CD4-positive, alpha-beta T cell treated with Interferon alpha-2 for 1 hour (primary cell): ENCODE data around the gene KLK14.

Source experiments
- DNase-seq, 2 donors: peaks; one replicate each; pipeline ENCODE4 v3.0.0-alpha.2; 2020 to 2022

Gene KLK14

DNA sequence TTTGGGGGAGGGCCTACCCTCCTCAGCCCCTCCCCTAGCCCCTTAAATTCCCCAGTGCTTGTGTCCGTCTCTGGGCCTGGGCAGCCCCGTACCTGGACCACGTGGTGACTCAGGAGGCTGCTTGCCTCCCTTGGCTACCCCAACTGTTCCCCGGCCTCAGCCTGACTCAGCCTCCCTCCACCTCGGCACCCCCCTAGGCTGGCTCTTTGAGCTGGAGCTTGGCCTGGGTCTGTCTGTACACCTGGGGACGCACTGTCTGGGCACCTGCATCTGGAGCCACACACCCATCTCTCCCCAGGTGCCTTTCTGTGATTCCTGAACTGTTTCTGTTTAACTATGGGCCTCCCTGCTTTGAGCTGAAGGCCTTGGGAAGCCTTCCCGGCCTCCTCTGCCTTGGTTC lies 1.8 kb upstream of the KLK14 start:
- DNase-seq, result no peak

DNA sequence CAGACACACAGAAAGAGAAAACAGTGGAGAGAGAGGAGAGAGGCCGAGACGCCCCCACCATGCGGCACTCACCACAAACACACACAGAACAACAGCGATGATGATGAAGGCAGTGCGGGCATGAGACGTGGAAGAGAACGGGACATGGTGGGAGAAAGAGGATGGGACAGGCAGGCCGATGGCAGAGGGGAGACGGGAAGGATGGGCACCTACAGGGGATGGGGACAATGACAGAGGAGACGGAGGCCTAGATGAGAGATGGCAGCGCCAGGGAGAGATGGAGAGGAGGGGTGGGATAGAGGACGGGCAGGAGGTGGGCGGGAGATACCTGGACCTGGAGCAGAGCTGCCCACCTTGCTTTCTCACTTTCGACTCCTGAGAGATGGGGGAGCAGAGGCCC lies 1.1 kb upstream of the KLK14 start:
- DNase-seq, result no peak

DNA sequence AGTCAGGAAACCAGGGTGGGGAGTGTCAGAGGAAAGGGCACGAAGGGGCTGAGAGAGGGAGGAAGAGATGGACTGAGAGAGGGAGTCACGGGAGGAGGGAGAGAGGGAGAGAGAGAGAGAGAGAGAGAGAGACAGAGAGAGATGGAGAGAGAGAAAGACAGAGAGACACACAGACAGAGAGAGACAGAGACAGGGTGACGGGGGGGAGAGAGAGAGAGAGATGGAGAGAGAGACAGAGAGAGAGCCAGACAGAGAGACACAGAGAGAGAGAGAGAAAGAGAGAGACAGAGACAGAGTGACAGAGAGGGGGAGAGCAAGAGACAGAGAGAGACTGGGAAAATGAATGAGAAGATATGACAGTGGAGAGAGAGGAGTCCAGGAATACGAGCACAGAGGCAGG lies 494 bp upstream of the KLK14 start:
- no peak for DNase-seq

DNA sequence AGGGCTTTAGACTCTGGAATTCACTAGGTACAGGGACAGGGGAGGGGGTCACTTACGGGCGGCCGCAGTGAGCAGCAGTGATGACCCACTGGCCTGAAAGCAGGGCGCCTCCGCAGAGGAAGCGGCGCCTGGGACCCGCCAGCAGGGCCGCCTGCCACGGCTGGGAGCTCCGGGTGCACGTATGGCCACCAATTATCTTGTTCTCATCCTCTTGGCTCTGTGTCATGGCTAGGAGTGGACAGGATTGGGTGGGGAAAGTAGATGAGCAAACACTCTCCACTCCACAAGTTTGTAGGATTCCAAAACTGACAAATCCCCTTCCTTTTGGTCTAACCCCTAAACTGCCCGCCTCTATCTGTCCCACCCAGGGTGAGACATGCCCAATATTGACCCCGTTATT lies 1.2 kb downstream of the KLK14 start:
- DNase-seq, result no peak

DNA sequence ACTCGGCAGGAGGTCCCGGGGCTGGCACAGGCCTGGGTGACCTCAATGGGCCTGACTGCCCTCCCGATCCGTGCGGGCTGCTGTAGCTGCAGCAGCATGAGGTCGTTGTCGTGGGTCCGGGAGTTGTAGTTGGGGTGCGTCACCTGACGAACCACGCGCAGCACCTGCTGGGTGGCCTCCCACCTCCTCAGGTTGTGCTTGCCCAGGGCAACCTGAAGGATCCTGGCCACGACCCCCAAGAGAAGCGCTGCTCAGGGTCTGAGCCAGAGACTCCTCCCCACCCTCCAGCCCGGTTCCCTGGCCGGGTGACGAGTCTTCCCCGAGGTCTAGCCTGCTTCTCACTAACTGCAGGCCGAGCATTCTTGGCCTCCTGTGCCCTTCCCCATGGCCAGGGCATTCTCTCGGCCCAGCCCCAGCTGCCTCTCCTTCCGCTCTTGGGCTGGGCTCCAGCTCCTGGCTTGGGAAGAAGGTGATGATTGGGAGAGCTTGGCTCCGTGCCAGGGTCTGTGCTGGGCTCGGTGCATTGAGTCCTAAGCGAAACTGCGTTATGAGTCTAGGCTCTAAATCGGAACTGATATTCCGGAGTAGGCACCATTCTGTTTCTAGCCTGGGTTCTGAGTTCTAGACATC lies 3.1 kb downstream of the KLK14 start:
- DNase-seq, result no peak

DNA sequence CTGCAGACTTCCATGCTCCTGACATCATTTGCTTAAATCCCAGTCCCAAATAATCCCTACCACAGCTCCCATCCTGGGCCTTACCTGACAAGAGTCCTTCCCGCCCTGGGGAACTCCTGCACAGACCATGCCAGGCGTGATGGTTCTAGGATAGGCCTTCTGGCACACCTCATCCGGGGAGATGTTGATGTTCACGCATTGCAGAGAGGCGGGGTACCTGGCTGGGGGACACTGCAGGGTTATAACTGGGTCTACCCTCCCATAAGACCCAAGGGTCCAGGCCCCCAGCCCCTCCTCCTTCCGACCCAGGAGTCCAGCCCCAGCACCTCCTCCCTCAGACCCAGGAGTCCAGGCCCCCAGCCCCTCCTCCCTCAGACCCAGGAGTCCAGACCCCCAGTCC lies 4.0 kb downstream of the KLK14 start:
- DNase-seq, result no peak

DNA sequence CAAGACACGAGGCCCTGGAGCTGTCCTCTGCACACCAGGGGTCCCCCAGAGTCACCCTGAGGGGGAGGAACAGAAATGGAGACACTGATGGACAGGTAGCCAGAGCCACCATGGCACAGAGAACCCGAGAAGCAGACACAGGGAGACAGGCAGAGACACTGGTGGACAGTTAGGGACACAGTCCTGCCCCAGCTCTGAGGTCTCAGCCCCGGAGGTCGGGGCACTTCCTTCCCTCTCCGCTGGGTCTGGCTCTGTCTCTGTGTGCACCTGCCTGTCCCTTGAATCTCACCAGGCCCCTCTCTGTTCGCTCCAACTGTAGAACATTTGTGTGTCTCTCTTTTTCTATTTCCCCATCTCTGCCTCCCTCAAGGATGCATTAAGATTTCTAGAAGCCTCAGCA lies 4.6 kb downstream of the KLK14 start:
- no peak for DNase-seq

DNA sequence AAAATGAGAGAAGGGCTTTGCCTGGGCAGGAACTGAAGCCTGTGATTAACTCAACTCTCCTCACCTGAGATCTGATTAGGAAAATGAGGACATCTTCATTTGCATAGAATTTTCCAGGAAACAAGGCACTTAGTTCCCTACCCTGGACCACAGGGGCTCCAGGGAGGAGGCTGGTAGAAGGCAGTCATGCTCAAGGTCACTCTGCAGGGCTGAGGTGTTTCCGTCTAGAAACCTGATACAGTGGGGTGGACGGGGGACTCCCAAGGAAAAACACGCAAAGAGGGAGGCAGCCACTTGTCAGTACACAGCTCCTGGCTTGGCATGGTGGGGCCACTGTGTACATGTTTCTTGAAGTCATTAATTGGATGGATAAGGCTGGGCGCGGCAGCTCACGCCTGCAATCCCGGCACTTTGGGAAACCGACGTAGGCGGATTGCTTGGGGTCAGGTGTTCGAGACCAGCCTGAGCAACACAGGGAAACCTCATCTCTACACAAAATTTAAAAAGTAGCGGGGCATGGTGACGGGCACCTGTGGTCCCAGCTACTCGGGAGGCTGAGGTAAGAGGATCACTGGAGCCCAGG lies 6.0 kb downstream of the KLK14 start:
- no peak for DNase-seq

DNA sequence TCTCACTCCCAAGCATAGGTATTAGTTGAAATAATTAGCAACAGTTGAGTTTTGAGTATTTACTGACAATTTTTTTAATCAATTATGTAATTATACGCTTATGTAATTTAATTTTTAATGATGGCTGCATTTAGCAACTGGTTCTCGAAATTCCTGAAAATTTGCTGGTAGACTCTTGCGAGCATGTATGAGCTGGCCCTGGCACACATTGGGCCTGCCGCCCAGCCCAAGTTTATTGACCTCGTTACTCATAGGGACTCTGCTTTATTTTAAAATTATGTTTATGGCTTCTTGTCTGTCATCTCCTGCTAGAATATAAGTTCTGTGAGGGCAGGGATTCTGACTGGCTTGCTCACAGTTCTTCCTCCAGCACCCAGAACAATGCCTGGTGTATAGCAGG lies 6.7 kb downstream of the KLK14 start:
- no peak for DNase-seq

DNA sequence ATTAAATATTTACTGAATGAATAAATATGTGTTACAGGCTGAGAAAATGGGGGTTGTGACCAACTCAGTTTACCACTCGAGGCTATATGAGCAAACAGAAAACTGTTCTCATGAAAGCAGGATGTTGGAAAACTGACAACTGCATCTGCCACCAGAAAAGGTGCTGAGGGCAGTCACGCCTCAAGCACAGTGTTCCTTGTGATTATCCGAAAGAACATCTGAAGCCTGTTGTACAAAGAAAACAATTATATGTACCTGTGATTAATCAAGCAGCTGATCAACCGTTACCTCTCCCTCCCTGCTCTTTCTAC lies 11.6 kb downstream of the KLK14 start:
- no peak for DNase-seq

DNA sequence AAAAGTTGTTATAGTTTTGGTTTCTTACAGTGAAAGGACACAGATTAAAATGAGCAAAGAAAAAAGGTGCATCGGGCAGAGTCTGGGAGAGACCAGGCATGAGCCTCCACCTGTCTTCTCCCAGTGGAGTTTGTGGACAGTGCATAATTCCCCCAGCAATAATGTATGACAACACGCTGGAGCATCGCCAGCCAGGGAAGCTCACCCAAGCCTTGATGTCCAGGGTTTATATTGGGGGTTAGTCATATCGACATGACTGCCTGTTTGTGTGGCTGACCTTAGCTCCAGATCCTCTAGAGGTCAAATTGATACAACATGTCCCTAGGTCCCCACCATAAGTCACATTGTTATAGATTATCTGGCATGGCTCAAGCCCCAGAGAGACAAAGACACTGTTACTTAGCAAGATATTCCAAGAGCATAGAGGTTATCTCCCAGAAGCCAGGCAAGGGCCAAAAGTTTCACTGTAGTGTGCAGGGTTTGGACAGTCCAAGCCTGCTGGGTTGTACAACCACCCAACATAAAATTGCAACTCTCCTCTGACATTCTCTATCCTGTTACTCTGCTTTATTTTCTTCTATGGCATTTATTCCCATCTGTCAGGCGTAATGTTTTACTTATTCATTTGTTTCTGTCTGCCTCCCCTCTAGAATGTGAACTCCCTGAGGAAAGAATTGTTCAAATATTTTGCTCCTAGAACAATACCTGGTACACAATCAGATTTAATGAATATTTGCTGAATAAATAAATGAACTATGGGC lies 12.2 kb downstream of the KLK14 start:
- DNase-seq, result no peak

DNA sequence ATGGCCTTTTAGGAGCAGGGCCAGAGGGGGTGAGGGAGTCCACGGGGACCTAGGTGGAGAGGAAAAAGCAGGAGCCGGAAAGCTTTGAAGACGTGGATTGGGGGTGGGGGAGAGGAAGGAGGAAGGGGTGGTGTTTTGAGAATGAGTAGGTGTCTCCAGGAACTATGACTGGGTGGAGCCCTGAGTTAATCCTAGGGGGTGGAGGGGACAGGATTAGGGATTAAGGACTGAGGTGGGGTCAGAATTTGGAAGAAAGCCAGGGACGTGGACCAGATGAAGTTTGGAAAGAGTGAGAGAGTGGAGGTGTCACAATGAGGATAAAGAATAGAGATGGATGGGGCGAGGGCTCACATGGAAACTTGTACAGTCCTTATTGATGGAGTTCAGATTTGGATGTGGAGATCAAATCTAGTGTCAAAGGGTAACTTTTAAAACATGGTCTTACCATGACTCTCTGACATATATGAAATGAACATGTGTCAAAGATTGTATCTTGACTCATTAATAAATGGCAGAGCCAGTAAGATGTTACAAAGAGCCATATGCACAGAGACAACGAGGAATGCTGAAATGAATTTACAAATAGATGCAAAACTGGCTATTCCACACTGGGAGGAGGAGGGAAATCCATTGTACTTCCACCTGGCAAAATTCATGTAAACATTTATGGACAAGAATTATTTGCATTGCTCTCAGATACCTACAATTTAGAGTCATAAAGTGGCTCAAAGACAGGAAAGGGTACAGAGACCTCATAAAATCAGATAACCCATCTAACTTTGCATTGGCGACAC lies 16.1 kb downstream of the KLK14 start:
- no peak for DNase-seq

DNA sequence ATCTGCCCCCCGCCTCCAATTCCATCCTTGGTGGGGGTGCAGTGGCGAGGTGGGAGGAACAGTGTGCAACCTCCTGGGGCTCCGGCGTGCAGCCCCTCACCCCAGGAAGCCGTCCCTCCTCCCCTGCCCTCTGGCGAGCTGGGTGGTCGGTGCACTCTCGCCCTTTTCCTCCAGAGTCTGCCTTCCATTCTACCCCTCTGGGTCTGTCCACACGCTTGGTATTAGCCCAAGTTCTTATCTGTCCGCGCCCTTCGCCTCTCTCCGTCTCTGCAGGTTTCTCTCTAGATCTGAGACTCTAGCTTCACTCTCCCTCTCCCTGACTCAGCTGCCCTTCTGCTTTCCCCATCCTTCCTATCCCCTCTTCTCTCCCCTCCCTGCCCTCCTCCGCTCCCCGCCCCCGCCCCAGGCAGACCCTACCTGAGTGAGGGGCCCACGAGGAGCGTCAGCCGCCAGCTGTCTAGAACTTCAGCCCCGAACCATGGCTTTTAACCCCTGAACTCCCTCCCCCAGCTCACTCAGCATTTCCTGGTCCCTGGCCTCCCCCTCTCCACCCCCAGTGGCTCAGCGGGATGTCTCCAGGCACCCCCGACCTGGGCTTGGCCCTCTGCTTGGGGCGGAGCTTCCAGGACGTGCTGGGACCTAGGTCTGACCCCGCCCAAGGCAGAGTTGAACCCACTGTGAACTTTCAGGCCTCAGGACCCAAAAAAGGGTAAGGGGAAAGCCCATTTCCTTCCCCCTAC lies 17.3 kb downstream of the KLK14 start:
- no peak for DNase-seq

DNA sequence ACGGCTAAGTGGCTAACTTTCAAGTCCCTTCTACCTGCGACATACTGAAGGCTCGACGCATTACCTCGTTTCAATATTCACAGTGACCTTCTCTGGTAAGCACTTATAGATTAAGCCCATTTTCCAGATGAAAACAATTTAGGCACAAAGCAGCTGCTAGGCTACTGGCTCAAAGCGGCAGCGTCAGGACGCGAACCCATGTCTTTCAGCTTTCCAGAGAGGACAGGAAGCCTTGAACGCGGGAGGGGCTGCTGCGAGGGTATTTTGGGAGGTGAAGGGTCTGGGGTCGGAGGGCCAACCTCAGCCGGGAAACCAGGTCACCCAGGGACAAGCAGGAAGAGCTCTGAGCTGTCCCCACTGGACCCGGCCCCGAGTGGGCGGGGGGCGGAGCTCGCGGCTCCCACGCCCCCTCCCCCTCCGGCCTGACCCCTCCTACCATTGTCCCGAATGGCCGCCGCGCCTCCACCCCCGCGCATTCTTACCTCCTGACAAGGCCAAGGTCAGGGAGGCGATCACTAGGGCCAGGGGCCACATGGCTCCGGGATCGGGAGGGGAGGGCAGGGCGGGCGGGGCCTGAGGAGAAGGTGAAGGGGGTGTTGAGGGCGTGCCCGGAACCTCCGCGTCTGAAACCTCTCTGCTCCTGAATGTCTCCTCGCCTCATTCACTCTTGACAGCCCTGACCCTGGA lies 18.0 kb downstream of the KLK14 start, which contains the start of gene KLK13:
KLK13 (minus strand) TSS at position 559 of the 687 bp plus-strand sequence; CDS start at position 534, 25 bp downstream.
- DNase-seq, result no peak

DNA sequence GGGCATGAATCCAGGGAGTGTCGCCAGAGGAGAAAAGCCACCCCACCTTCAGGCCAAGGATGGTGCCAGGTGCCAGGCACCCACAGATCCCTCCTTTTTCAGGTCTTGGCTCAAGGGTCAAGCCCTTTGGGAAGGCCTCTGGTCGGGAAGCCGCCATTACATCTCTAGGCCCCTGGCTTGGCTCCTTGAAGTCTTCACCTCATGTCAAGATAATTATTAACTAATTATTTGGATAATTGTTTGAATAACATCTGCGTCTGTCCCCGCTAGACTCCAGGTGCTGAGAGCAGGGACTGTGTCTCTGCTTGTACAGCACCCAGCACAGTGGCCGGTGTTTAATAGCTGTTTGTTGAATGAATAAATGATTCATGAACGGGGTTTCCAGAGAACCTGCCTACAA lies 19.0 kb downstream of the KLK14 start:
- DNase-seq, result no peak

DNA sequence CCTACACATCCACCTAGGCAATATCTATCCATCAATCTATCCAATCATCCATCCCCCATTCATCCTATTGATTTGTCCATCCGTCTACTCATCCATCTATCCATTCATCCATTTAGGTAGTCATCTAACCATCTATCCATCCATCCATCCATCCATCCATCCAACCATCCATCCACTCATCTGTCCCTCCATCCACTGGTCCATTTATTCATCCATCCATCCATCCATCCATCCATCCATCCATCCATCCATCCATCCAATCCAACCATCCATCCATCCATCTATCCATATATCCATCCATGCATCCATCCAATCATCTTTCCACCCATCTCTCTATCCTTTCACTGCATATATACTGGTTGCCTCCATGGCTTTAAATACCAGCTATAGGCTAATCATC lies 21.7 kb downstream of the KLK14 start:
- DNase-seq, result no peak

DNA sequence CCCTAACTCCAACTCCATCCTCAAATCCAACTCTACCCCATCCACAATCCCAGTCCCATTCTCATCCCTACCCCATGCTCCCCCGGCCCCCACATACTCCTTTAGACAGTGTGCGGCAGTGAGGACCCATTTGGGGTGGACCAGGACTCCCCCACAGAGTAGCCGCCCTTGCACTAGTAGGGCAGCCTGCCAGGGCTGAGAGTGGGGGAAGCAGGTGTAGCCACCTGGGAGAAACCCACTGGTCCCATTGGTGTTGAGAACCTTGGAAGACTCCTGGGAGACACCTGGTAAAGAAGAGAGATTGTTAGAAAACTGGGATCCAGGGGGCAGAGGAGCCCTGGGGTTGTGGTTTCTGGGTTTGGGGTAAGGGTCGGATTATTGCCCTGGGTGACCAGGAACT lies 22.4 kb downstream of the KLK14 start:
- no peak for DNase-seq

DNA sequence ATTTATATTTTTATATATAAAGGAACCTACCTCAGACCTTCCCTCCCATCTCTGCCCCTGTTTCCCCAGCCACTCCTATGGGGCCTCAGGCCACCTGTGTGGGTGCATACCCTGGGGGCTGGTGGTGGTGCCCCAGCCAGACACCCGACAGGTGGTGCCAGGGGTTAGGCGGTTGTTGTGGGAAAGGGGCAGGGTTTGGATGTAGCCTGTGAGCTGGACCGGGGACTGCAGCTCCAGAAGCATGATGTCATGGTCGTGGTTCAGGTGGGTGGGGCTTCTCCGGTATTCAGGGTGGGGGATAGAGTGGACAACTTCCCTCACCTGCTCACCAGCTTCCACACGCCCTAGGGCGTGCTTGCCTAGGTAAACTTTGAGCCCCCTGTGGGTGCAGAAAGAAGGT lies 23.0 kb downstream of the KLK14 start:
- no peak for DNase-seq

DNA sequence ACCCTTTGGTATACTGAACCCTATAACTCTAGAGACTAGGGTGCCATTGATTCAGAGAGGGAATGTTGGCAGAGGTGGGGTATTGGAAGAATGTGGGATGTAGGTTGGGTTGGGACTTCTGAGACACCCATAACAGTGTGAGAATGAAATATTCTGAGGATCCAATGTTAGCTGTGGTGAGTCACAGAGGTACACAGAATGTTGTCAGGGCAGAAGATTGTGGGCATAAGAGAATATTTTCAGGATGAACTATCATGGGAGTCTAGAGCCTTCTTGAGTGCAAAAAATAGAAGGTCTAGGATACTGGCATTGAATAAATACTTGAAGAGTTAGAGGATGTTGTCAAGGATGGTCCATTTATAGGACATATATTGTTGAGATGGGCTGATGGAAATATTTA lies 26.8 kb downstream of the KLK14 start:
- no peak for DNase-seq

DNA sequence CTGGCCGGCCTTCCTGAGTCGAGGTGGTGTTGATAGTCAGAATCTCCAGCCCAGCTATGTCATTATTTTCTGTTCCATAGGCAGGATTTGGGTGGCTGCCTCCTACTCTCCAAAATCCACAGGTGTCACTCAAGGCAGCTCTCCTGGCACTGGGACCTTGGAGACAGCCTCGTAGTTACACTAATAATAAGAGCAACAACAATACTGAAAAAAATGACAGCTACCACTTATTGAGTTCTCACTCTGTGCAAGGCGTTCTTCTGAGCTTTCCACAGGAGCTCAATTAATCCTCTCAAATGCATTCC lies 35.7 kb downstream of the KLK14 start:
- no peak for DNase-seq

DNA sequence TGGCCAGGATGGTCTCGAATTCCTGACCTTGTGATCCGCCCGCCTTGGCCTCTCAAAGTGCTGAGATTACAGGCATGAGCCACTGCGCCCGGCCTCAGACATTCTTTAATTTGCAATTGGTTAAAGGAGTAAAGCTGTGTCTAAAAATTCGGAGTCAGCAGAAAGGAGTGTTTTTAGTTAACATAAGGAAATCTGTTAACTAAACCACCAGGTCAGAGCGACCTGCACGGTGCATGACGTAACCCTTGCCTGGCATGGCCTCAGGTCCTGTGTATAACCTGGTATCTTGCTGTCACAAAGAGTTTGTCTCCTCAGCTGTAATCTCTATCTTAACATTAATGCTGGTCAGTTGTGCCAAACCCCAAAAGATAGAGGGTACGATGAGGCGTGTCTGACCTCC lies 38.4 kb downstream of the KLK14 start:
- no peak for DNase-seq

DNA sequence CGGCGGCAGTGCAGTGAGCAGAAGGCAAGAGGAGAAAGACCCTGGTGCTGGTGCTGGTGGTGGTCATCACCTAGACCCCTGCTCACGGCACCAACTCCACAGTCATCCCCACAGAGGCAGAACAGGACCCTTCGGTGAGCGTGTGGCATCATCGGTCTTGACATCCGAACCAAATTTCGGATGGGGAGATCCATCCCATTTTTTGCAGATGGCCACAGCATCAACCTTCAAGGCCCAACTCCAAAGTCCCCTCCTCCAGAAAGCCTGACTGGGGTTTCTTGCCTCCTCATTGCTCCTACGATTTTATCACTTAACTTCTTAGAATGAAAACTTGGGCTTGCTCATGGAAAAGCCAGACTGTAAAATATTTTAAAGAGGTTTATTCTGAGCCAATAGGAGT lies 39.2 kb downstream of the KLK14 start:
- DNase-seq, result no peak

DNA sequence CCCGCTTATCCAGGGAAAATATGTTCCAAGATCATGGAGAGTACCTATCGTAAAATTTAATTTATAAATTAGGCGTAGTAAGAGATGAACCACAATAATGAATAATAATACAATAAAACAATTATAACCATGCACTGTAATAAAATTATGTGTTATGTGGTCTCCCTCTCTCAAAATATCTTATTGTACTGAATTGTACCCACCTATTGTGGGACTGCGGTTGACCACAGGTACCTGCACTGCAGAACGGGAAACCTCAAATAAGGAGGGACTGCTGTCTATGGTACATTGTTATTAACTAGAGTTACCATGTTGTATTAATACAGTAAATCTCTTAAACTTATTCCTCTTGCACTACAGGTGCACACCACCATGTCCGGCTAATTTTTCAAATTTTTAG lies 42.5 kb downstream of the KLK14 start:
- no peak for DNase-seq
